ENCODE results near the gene PAK6.

- no peak for TF ChIP-seq CTCF (IDR thresholded peaks at IDR 0.05)
- TF ChIP-seq POLR2A (IDR thresholded peaks at IDR 0.05), result no peak
Observed at GRCh38 chr15:40250304-40250656, 11.4 kb downstream of the PAK6 start.

Data from tibial nerve (tissue), 3 donors.